Stimulated activated naive CD8-positive, alpha-beta T cell treated with anti-CD3 and anti-CD28 coated beads, Interleukin-15, Interleukin-2, amounts not matched to agents 100 ng/mL and 50 ng/mL, for 24 hours (primary cell): Measurements from ENCODE around the gene SPSB1.

ENCODE experiments used
- H3K27ac Mint-ChIP-seq: one replicate; pipeline ENCODE4 v1.8.0; 2021; ENCODE audit warnings: mild to moderate bottlenecking, mixed read lengths
- H3K27me3 Mint-ChIP-seq: one replicate; pipeline ENCODE4 v1.8.0; 2021; ENCODE audit warnings: mixed read lengths
- H3K36me3 Mint-ChIP-seq: one replicate; pipeline ENCODE4 v1.8.0; 2021; ENCODE audit warnings: low read depth, mixed read lengths
- H3K4me1 Mint-ChIP-seq: one replicate; pipeline ENCODE4 v1.8.0; 2021; ENCODE audit warnings: low read depth, mixed read lengths
- H3K4me3 Mint-ChIP-seq: one replicate; pipeline ENCODE4 v1.8.0; 2021; ENCODE audit warnings: mild to moderate bottlenecking, mixed read lengths
- H3K9me3 Mint-ChIP-seq: one replicate; pipeline ENCODE4 v1.8.0; 2021; ENCODE audit warnings: mixed read lengths

Gene SPSB1

DNA sequence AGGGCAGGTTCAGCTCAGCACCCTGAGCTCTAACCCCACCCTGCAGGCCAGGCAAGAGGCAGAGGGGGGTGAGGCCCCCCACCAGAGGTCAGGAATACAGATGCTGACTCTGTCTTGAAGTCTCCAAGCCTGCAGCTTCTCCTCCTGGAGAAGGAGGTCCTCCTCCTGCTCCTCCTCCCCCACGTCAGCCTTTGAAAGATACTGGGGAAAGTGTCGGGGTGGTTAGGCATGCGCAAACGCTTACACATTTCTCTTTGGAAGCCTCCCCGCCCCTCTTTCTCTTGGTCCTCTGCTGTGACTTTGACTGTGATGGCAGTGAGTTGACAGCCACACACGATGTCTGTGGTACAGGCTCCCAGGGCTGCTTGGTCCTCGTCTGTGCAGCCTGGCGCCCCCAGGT, 65.3 kb downstream of the SPSB1 start:
- H3K4me1 Mint-ChIP-seq, result no peaks in the 10 kb centered on the region
- no peak overlapping the region for H3K4me3 Mint-ChIP-seq
- no peaks in the 10 kb centered on the region for H3K36me3 Mint-ChIP-seq
- no peak overlapping the region for H3K27ac Mint-ChIP-seq
- no peaks in the 10 kb centered on the region for H3K27me3 Mint-ChIP-seq
- no peaks in the 10 kb centered on the region for H3K9me3 Mint-ChIP-seq

DNA sequence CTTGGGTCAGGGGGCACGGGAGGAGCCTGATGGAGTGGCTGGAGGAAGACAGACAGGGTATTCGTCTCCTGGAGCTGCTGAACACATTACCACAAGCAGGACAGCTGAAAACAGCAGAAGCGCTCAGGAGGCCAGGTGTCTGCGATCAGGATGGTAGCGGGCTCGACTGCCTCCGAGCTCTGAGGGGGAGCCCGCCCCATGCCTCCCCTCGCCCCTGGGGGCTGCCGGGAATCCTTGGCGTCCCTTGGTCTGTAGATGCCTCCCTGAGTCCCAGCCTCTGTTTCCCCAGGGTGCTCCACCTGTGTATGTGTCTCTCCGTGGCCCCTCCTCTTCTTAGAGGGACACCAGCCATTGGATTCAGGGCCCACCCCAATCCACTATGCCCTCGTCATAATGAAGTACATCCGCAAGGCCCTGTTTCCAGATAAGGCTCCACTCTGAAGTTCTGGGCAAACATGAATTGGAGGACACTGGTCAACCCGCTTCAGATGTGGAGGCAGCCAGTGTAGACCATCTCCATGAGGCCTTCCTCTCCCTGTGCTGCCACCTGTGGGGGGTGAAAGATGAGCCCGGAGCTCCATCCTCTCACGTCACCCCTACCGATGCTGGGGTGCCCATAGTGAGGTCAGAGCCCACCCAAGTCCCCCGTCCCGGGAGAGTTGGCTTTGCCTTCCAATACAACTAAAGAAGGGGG, 67.8 kb downstream of the SPSB1 start:
- Mint-ChIP-seq H3K27me3 (no peaks in the 10 kb centered on the region), H3K4me3 (no peak overlapping the region), H3K9me3 (no peaks in the 10 kb centered on the region), H3K36me3 (no peaks in the 10 kb centered on the region), H3K4me1 (no peaks in the 10 kb centered on the region), H3K27ac (no peak overlapping the region)

DNA sequence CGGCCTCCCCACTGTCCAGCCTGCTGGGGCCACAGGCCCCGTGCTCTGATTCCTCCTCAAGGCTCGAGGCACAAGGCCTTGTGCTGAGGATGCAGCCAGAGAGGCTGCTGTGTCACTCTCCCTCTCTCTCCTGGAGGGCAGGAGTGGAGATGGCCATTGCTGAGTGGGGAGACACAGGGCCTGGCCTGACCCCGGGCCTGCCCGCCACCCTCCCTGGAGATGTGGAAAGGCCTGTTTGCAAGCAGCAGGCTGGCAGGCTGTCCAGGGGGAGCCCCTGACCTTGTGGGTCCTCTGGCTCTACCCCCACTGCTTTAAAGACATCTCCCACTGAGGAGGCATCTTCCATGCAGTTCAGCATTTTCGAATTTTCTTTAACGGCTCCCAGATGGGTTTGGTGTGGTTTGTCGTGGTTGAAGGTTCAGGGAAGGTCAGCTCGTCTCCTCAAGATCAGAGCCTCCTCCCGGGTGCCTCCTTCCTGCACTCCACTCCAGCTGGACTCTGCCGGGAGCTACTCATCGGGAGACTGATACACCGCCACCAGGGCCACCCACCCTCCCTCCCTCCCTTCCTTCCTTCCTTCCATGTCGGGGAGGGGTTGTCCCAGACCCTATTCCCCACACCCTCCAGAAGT, 69.1 kb downstream of the SPSB1 start:
- H3K9me3 Mint-ChIP-seq, result no peaks in the 10 kb centered on the region
- no peaks in the 10 kb centered on the region for H3K4me1 Mint-ChIP-seq
- H3K27me3 Mint-ChIP-seq, result no peaks in the 10 kb centered on the region
- H3K4me3 Mint-ChIP-seq, result no peak overlapping the region
- no peak overlapping the region for H3K27ac Mint-ChIP-seq
- no peaks in the 10 kb centered on the region for H3K36me3 Mint-ChIP-seq

DNA sequence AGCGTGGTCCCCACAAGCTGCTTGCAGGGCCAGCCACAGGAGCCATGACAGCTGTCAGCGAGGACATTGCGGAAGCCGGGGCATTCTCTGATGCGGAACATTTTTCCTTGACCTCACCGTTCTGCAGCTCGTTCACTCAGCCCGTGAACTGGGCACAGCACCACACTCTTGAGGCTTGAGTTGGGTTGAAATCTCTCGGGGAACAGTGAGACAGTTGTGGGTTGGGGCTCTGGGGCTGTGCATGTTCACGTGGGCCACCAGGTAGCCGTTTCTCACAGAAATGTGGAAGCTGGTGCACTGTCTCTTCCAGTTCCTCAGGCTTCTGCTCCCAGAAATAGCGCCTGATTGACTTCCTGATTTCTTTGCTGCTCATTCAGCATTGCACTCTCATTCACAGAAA, 69.8 kb downstream of the SPSB1 start:
- Mint-ChIP-seq H3K27ac (no peak overlapping the region), H3K27me3 (no peaks in the 10 kb centered on the region), H3K4me1 (no peaks in the 10 kb centered on the region), H3K4me3 (no peak overlapping the region), H3K9me3 (no peaks in the 10 kb centered on the region), H3K36me3 (no peaks in the 10 kb centered on the region)

DNA sequence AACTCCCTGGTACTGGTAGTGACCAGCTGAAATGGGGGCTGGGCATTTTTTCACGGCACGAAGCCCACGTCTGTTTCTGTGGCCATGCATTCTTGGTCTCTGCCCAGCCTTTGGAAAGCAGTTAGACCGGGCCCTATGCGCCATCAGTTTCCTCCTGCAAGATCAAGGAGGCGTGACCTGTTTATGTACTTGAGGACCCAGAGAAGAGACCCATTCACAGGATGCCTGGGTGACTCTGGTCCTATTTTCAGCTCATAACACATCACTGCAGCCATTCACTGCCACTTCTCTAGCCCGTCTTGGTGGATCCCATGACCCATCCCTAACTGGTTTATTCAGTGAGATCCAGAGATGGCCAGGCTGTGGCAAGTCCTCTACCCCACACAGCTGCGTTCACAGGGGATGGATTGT, 70.4 kb downstream of the SPSB1 start:
- H3K4me3 Mint-ChIP-seq, result no peak overlapping the region
- H3K9me3 Mint-ChIP-seq, result no peaks in the 10 kb centered on the region
- H3K36me3 Mint-ChIP-seq, result no peaks in the 10 kb centered on the region
- no peak overlapping the region for H3K27ac Mint-ChIP-seq
- H3K4me1 Mint-ChIP-seq, result peaks cover under 1% of the 10 kb centered on the region
- no peaks in the 10 kb centered on the region for H3K27me3 Mint-ChIP-seq

DNA sequence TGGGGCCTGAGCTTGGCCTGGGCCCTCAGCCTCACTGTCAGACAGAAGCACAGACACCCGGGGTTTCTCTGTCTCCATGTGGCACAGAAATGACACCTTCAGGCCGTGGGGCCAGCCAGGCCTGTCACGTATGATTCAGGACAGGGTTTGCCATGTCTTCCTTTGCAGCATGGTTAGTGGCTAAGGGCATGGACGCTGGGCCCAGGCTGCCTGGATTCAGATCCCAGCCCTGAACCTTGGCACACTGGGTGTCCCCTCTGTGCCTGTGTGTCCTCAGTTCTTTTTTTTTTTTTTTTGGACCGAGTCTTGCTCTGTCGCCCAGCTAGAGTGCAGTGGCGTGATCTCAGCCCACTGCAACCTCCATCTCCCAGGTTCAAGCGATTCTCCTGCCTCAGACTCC, 73.6 kb downstream of the SPSB1 start:
- no peaks in the 10 kb centered on the region for H3K9me3 Mint-ChIP-seq
- H3K4me3 Mint-ChIP-seq, result no peak overlapping the region
- H3K36me3 Mint-ChIP-seq, result no peaks in the 10 kb centered on the region
- no peak overlapping the region for H3K27ac Mint-ChIP-seq
- peaks cover 5% of the 10 kb centered on the region for H3K4me1 Mint-ChIP-seq
- no peaks in the 10 kb centered on the region for H3K27me3 Mint-ChIP-seq

DNA sequence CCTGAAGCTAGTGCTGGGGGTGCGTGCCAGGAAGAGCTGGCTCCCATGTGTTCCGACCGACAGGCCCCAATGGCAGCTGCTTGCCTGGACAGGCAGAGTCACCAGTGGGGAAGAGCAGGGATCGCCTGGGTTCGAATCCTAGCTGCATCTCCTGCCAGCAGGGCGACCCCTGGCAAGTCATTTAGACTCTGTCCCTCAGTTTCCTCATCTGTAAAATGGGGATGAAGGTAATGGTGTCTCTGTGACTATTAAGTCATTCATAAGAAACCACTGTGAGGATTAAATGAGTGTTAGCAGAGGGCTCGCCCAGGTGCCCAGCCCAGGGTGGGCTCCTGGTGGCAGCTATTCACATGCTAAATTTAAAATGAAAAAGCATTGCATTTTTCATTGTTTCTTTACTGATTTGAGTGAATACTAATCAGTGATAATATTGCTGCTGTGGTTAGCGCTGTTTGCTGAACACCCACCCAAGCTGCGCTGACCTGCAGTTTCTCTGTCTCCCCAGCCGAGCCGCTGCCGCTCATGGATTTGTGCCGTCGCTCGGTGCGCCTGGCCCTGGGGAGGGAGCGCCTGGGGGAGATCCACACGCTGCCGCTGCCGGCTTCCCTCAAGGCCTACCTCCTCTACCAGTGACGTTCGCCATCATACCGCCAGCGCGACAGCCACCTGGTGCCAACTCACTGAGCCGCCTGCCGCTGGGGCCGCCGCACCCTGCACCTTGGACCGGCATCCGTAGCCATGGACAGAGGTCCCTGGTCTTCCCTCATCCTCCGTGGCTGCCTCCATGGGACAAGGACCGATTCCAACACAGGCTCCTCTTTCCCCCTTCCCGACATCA, 74.5 kb downstream of the SPSB1 start:
- H3K27ac Mint-ChIP-seq, result no peak overlapping the region
- H3K9me3 Mint-ChIP-seq, result no peaks in the 10 kb centered on the region
- H3K4me1 Mint-ChIP-seq, result peaks cover 5% of the 10 kb centered on the region
- no peaks in the 10 kb centered on the region for H3K36me3 Mint-ChIP-seq
- no peak overlapping the region for H3K4me3 Mint-ChIP-seq
- H3K27me3 Mint-ChIP-seq, result no peaks in the 10 kb centered on the region

DNA sequence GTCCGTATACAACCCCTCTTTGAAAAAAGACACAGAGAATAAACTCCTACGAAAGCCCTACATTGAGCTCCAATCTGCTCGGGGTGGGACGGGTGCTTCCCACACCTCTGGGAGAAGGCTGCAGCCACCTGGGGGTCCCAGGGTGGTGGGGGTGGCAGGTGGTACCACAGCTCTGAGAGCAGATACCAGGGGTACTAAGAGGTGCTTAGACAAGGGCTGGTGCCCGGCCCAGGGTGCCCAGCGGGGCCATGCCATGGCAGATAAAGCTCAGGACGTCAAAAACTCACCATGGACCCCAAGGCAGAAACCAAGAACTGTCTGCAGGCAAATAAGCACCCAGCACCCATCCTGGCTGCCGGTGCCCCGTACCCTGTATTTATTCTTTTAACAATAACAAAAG, 75.1 kb downstream of the SPSB1 start:
- H3K27me3 Mint-ChIP-seq, result no peaks in the 10 kb centered on the region
- no peak overlapping the region for H3K27ac Mint-ChIP-seq
- no peaks in the 10 kb centered on the region for H3K9me3 Mint-ChIP-seq
- H3K4me3 Mint-ChIP-seq, result no peak overlapping the region
- H3K4me1 Mint-ChIP-seq, result peaks cover 5% of the 10 kb centered on the region
- H3K36me3 Mint-ChIP-seq, result no peaks in the 10 kb centered on the region

DNA sequence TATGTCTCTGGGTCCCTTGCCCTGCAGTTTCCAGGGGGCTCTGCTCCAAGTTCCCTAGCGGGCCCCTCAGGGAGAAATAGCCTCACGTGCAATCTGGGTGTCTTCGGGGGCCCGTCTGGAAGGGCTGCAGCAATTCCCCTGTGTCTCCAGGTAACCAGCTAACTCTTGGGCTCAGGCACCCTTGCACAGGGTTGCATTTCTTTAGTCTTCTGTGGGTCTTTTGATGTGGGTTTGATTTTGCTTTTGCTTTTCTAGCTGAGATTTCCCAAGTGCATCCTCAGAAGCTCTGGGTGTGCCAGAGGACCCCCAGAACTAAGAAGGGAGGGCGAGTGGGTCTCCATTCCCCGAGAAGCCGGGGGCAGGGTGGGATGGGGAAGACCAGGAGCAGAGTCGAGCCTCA, 75.7 kb downstream of the SPSB1 start:
- Mint-ChIP-seq H3K27ac (no peak overlapping the region), H3K4me1 (peaks cover 5% of the 10 kb centered on the region), H3K9me3 (no peaks in the 10 kb centered on the region), H3K4me3 (no peak overlapping the region), H3K27me3 (no peaks in the 10 kb centered on the region), H3K36me3 (no peaks in the 10 kb centered on the region)

DNA sequence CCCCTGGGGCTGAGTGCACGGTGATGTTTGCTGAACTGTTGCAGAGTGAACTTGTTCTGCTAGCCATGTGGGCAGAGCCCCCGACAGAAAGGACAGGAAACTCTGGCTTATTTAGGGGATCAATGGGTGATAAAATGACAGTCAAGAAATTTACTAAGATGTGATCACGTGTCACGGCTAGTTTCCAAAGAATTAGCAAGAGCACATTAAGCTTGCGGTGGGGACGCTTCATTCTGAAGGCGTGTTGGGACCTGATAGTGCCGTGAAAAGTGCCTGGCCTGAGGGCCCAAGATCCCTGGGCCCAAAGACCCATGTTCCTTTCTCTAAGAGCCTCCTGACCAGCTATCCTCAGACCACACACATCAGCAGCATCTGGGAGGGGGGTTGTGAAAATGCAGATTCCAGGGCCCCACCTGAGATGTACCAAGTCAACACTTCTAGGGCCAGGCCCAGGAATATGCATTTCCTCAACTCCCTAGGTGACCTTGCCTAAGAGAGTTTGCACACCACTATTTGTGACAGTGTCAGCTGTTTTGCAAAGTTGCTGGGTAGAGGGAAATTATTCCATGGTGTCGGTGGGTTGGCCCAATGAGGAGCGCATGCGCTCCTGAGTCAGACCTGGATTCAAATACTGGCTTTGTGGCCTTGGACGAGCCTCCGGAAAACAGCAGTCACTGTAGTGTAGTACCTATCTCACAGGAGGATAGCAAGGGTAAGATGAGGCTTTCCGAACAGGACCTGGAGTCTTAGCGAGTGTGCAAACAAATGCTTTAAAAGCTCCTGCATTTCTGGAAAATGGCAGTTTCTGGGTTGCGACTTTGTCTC, 77.5 kb downstream of the SPSB1 start:
- no peaks in the 10 kb centered on the region for H3K27me3 Mint-ChIP-seq
- H3K27ac Mint-ChIP-seq, result no peak overlapping the region

DNA sequence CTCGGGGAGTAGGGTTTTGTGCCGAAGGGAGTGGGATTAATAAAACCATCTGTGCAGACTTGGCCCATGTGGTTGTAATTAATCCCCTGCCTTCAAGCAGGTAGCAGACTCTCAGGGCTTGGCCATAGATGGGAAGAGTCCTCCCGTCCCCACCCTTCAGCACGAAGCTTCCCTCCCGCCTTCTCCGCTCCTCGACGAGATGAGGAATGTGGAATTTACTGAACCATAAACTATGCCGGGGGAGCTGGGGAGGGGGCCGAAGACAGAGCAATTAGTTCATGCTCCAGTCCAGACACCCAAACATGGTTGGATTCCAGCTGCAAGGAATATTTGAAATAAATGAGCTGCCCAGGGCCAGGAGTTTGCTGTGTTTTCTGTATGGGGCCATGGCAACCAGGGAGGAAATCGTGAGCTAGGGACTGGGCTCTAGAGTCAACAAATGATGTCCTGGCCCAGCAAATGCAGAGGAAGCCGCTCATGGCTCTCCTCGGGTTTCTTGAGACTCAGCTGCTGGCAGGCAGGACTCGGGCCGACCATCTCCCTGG, 78.8 kb downstream of the SPSB1 start:
- peaks cover 5% of the 10 kb centered on the region for H3K4me1 Mint-ChIP-seq
- no peak overlapping the region for H3K4me3 Mint-ChIP-seq
- H3K27ac Mint-ChIP-seq, result no peak overlapping the region
- no peaks in the 10 kb centered on the region for H3K9me3 Mint-ChIP-seq
- no peaks in the 10 kb centered on the region for H3K27me3 Mint-ChIP-seq
- no peaks in the 10 kb centered on the region for H3K36me3 Mint-ChIP-seq

More for the DNA sequence above, 77.5 kb downstream of the SPSB1 start:
- H3K4me3 Mint-ChIP-seq, result no peak overlapping the region
- peaks cover 5% of the 10 kb centered on the region for H3K4me1 Mint-ChIP-seq
- no peaks in the 10 kb centered on the region for H3K36me3 Mint-ChIP-seq
- no peaks in the 10 kb centered on the region for H3K9me3 Mint-ChIP-seq

DNA sequence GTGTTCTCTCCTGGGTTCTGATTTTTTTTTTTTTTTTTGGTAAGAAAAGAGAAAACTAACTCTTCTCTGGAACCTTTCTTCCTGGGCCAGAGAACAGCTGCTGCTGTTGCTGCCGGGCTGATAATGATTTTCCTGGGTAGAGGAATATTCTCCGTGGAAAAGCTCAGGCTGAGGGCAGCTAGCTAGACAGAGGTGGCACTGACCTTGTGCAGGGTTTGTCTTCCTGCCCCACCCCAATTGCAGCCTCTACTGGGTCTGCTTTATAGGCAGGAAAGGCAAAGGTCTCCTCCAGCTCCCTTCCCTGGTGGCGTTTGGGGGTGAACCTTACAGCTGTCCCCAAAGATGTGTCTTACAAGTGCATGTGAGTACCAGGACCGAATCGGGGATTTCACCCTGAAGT, 79.3 kb downstream of the SPSB1 start:
- Mint-ChIP-seq H3K9me3 (no peaks in the 10 kb centered on the region), H3K4me1 (peaks cover 5% of the 10 kb centered on the region), H3K36me3 (no peaks in the 10 kb centered on the region), H3K4me3 (no peak overlapping the region), H3K27ac (no peak overlapping the region), H3K27me3 (no peaks in the 10 kb centered on the region)

DNA sequence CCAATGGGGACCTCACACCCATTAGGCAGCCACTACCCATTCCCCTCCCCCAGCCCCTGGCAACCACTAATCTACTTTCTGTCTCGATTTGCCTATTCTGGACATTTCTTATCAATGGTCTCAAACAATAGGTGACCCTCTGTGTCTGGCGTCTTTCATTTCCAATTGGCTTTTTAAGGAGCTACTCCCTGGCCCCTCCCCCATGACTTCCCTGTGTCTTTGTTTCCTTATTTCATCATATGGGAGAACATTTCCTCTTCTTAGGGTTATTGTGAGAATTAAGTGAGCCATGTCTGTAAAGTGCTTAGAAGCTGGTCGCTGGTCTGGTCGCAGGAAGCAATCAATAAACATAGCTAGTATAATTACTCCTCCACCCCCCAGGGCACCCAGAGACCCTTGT, 80.9 kb downstream of the SPSB1 start:
- H3K36me3 Mint-ChIP-seq, result no peaks in the 10 kb centered on the region
- H3K4me3 Mint-ChIP-seq, result no peak overlapping the region
- H3K27ac Mint-ChIP-seq, result no peak overlapping the region
- no peaks in the 10 kb centered on the region for H3K9me3 Mint-ChIP-seq
- H3K27me3 Mint-ChIP-seq, result no peaks in the 10 kb centered on the region
- no peaks in the 10 kb centered on the region for H3K4me1 Mint-ChIP-seq

DNA sequence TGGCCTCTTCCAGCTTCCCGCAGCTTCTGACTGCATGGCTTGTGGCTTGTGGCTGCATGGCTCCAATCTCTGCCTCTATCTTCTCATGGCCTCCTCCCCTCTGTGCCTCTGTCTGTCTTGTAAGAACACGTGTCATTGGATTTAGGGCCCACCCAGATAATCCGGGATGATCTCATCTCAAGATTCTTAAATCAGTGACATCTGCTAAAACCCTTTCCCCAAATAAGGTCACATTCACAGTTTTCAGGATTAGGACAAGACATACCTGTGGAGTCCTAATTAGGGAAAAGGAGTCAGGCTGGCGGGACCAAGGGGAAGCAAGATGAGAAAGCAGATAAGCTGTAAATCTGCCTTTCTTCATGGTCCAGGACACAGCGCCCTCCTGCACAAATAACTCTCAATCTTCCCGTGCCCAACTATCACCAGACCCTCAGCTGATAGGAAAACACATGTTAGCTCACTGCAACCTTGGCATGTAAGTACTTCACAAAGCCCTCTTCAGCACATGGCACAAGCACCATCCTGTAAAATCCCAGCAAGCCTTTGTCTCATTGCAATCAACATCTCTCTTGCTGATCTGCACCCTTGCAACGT, 82.2 kb downstream of the SPSB1 start:
- H3K27ac Mint-ChIP-seq, result no peak overlapping the region
- H3K9me3 Mint-ChIP-seq, result no peaks in the 10 kb centered on the region
- no peaks in the 10 kb centered on the region for H3K4me1 Mint-ChIP-seq
- H3K27me3 Mint-ChIP-seq, result no peaks in the 10 kb centered on the region
- H3K4me3 Mint-ChIP-seq, result no peak overlapping the region
- H3K36me3 Mint-ChIP-seq, result no peaks in the 10 kb centered on the region
